Thoracic aorta (tissue), 2 donors: ENCODE data around the gene DCST2. TPM values are rescaled to one million over a fixed set of nuclear protein-coding genes. Genes with fewer than 3 reads are reported as not detected.
A peak's percentile ranks its signal among the peaks of the same experiment; 100 is the strongest.
"Not testable (repeated sequence)": the region's sequence is repeated elsewhere in the genome, so short reads cannot be mapped to it uniquely, and the experiment has no call there.

Source experiments
- ATAC-seq: fragments of 150-250 bp; one replicate; pipeline ENCODE4 v1.8.0; 2017; ENCODE audit warnings: low read depth; ENCODE audit not compliant: insufficient number of reproducible peaks, low FRiP score
- DNase-seq: peaks from one replicate; pipeline ENCODE4 v3.0.0-alpha.2; 2020; ENCODE audit warnings: low spot score
- H3K27ac ChIP-seq, 2 donors: fragments of 200-600 bp; sonication (generic); 1 replicate in 1 of 2; 2 replicates in 1 of 2; pipeline ENCODE4 v1.5.1; 2016; ENCODE audit warnings: mild to moderate bottlenecking in 2 of 2, moderate library complexity in 2 of 2
- H3K27me3 ChIP-seq: fragments of 200-600 bp; sonication (generic); replicated peaks from 2 replicates; pipeline ENCODE4 v1.6.0; 2016; ENCODE audit warnings: mild to moderate bottlenecking; ENCODE audit not compliant: insufficient read depth
- H3K36me3 ChIP-seq: fragments of 200-600 bp; sonication (generic); one replicate; pipeline ENCODE4 v1.5.1; 2016
- H3K4me1 ChIP-seq, 2 donors: fragments of 200-600 bp; sonication (generic); 1 replicate in 1 of 2; 2 replicates in 1 of 2; pipeline versions ENCODE4 v1.5.1 to v1.6.0; 2016; ENCODE audit warnings: low read depth in 2 of 2, mild to moderate bottlenecking in 1 of 2; ENCODE audit not compliant: control insufficient read depth in 1 of 2
- H3K4me3 ChIP-seq: fragments of 200-600 bp; sonication (generic); 2 replicates; pipeline ENCODE4 v1.5.1; 2016; ENCODE audit warnings: mild to moderate bottlenecking
- H3K9me3 ChIP-seq: fragments of 200-600 bp; sonication (generic); 2 replicates; pipeline ENCODE4 v1.5.1; 2016
- total RNA-seq, 2 donors: library from RNA; depleted of rRNA; stranded (reverse); fragments of >200 nt; gene quantifications; one replicate each; pipeline versions ENCODE4 v1.1.0 to v1.2.3, GENCODE V29; 2016
- TF ChIP-seq, protein P1 (sequence below): fragments of 200-600 bp; sonication (generic); IDR thresholded peaks from one replicate; pipeline ENCODE4 v1.5.1; 2019; ENCODE audit warnings: antibody characterized with exemption

DCST2 gene
- total RNA-seq, 2 donors from 2014 or later = 0.42 TPM; not detected in 1

DNA sequence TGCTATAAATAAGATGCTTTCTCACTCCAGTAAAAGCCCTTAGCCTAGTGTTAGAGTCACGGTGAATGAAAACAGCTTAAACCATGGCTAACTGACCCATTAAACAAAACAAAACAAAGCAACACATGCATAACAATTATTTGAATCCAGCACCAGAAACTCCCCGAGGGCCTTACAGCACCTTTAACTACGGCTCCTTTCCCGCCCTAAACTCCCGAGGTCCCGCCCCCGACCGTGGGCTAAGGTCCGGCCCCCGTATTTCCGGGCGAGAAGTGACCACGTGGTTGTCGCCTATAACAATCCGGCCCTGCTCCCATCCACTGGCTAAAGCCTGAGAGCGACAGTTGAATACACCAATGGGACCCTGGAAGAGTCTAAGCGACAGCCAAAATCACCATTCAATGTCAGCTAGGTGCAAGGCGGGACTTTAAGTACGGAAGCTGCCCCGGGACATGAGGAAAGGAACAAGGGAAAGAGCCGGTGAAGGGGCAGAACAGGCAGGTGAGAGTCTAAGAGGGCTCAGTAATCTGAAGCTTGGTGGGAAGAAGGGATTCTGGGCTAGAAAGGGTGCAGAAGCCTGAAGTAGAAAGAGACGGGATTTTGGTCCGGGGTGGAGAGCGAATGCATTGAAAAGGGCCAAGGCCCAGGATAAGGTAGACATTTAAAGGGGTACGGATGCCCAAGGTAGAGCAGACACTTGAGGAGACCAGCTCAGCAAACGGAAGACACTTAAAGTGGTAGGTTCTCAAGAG, 50.5 kb downstream of the DCST2 start, which contains the start of gene FLAD1:
Gene FLAD1 (plus strand): TSS at position 448 of the 752 bp plus-strand sequence. CDS start 351 bp downstream, outside the sequence.
- TF ChIP-seq, protein P1, sequence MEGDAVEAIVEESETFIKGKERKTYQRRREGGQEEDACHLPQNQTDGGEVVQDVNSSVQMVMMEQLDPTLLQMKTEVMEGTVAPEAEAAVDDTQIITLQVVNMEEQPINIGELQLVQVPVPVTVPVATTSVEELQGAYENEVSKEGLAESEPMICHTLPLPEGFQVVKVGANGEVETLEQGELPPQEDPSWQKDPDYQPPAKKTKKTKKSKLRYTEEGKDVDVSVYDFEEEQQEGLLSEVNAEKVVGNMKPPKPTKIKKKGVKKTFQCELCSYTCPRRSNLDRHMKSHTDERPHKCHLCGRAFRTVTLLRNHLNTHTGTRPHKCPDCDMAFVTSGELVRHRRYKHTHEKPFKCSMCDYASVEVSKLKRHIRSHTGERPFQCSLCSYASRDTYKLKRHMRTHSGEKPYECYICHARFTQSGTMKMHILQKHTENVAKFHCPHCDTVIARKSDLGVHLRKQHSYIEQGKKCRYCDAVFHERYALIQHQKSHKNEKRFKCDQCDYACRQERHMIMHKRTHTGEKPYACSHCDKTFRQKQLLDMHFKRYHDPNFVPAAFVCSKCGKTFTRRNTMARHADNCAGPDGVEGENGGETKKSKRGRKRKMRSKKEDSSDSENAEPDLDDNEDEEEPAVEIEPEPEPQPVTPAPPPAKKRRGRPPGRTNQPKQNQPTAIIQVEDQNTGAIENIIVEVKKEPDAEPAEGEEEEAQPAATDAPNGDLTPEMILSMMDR = no peak
- DNase-seq (peak; percentile 98), ATAC-seq (peak; percentile 100)
- Histone ChIP-seq H3K9me3 (no peaks in the 10 kb centered on the region), H3K4me1 (peaks cover 9 to 16% of the 10 kb centered on the region in 2 donors), H3K27ac (peak within 1 kb of the TSS; percentile 10 to 42), H3K4me3 (peak within 1 kb of the TSS; percentile 71), H3K36me3 (peaks cover 12% of the 10 kb centered on the region), H3K27me3 (no peaks in the 10 kb centered on the region)

DNA sequence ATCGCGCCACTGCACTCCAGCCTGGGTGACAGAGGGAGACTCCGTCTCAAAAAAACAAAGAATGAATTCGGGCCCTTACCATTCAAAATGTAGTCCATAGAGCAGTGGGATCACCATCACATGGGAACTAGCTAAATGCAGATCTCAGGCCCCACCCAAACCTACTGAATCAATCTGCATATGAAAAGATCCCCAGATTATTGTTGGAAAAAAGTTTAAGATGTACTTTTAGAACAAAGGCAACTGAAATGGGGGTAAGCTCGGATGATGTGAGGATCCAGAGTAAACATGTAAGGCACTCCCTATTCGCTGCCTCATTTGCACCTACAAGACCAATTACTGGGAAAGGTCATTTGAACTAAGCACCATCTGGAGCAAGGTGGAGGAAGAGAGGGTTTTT, 51.2 kb downstream of the DCST2 start:
- Histone ChIP-seq H3K36me3 (peaks cover 6% of the 10 kb centered on the region), H3K27ac (no peak overlapping the region), H3K4me3 (peak overlapping the region; percentile 71), H3K27me3 (no peaks in the 10 kb centered on the region), H3K4me1 (peaks cover 9 to 16% of the 10 kb centered on the region in 2 donors), H3K9me3 (no peaks in the 10 kb centered on the region)
- no peak for ATAC-seq
- no peak for DNase-seq
- TF ChIP-seq, protein P1 = no peak

DNA sequence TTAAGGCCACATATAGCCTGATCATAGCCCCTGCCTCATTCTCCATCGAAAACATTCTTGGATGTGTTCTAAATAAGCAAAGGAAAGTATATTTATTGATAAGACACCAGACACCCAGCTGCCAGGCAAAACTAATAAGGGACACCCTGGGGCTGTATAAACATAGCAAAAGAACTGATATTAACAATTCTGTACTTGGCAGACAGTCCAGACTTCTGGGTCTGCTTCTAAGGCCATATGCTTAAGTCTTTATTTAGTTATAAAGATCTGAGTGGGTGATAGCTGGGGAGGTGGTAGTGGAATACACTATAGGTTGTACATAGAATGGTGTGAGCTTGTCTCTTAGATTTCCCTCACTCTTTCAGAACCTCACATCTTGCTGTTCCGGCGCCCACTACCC, 55.2 kb downstream of the DCST2 start:
- DNase-seq (no peak), ATAC-seq (no peak)
- TF ChIP-seq, protein P1 = no peak
- Histone ChIP-seq H3K4me1 (peaks cover 6 to 18% of the 10 kb centered on the region in 2 donors), H3K36me3 (peaks cover 4% of the 10 kb centered on the region), H3K9me3 (no peaks in the 10 kb centered on the region), H3K4me3 (no peak overlapping the region), H3K27ac (no peak overlapping the region), H3K27me3 (no peaks in the 10 kb centered on the region)

DNA sequence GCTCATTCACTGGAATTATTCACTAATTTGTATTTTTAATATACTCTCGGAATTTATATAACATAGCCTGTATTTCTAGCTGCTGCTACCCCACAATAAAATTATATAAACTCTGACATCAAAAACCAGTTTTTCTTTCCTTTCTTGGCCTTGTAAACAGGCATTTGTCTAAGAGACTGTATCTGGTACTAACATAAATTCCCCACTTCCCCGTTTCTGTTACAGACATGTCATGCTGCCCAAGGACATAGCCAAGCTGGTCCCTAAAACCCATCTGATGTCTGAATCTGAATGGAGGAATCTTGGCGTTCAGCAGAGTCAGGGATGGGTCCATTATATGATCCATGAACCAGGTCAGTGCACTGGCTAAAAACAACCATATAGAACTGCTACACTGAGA, 55.8 kb downstream of the DCST2 start:
- ATAC-seq = not testable (repeated sequence)

DNA sequence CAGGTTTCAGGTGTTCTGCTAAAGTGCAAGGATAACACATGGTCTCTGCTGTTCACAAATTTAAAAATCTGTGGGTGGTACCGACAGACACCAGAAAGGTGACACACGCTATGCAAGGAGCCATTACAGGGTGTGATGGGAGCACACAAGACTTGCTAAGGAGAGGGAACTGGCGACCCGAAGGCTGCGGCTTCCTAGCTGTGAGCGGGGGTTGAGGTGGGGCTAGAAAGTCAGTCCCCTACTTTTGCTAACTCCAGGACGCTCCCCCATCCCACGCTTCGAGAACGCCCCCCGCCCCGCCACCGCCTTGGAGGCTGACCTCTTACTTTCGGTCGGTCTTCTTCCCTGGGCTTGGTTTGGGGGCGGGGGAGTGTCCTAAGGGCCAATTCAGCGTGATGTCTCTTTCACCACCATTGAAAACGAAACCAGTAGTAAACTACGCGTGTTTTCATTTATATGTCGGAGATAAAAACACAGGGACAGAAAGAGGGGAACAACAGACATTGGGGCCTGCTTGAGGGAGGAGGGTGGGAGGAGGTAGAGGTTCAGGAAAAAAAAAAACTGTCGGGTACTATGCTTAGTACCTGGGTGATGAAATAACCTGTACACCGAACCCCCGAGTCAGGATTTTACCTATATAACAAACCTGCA, 58.0 kb downstream of the DCST2 start:
- Histone ChIP-seq H3K4me1 (peaks cover 20 to 39% of the 10 kb centered on the region in 2 donors), H3K4me3 (peak overlapping the region; percentile 83), H3K9me3 (no peaks in the 10 kb centered on the region), H3K36me3 (peaks cover 4% of the 10 kb centered on the region), H3K27ac (peak overlapping the region; percentile 98 to 99), H3K27me3 (no peaks in the 10 kb centered on the region)
- DNase-seq = no peak
- TF ChIP-seq, protein P1 = no peak
- no peak for ATAC-seq

More for the DNA sequence above, 55.8 kb downstream of the DCST2 start:
- H3K4me1 ChIP-seq = peaks cover 10 to 23% of the 10 kb centered on the region in 2 donors
- not testable (repeated sequence) for H3K9me3 ChIP-seq, H3K36me3 ChIP-seq, H3K4me3 ChIP-seq, DNase-seq, H3K27ac ChIP-seq, H3K27me3 ChIP-seq
